ENCODE measurements around the gene CSRNP2. TPM values are rescaled to one million over a fixed set of nuclear protein-coding genes. Genes with fewer than 3 reads are reported as not detected.
A peak's percentile ranks its signal among the peaks of the same experiment; 100 is the strongest.

CSRNP2 gene
- total and polyA plus RNA-seq, 2 of the 13 experiments (the other 11 are each of a cell fraction or from before 2014, with no cell fraction given), result 4.8 to 7.3 TPM

GRCh38 chr12:51019927-51020326, 63.5 kb downstream of the CSRNP2 start:
- FAIRE-seq (no peak), ATAC-seq (no peak), DNase-seq (ENCODE audit: low spot score) (no peak)
- 0 out of 5 replicates have a peak, but pooled peaks cover 0 to 7% of the 10 kb centered on the region in 2 experiments for H3K36me3 ChIP-seq (replicated peaks in 1 of 2; ENCODE audit: control insufficient read depth in 1 of 2, insufficient read depth in 2 of 2, low read length in 2 of 2)
- H2AFZ ChIP-seq (ENCODE audit: low read length), result no peak overlapping the region
- H4K20me1 ChIP-seq (ENCODE audit: insufficient read depth, low read length), result no peaks in the 10 kb centered on the region
- no peaks in the 10 kb centered on the region for H3K27me3 ChIP-seq (ENCODE audit: control insufficient read depth in 1 of 2, insufficient read depth in 2 of 2, low read length in 2 of 2)
- intact Hi-C loops (cut with micrococcal nuclease; ENCODE audit: unreplicated experiment), result loop anchor here (10.0 kb wide), 1 partner anchor 1895 kb away; no protein-coding TSS in a partner anchor
- H3K27ac ChIP-seq (ENCODE audit: extremely low read length, insufficient read depth, low read length), result no peak overlapping the region
- BruUV-seq (replicated peaks), result no TSS peak
- H3K9ac ChIP-seq (ENCODE audit: insufficient read depth, low read depth, low read length), result no peak overlapping the region
- H3K4me2 ChIP-seq (ENCODE audit: low read depth, low read length), result no peak overlapping the region
- no peak for TF ChIP-seq SALL2 (CRISPR knock-in tag; IDR thresholded peaks at IDR 0.05)
- no peak for TF ChIP-seq SALL1 (CRISPR knock-in tag; IDR thresholded peaks at IDR 0.05)
- TF ChIP-seq THAP11 (CRISPR knock-in tag; IDR thresholded peaks at IDR 0.05), result no peak
- no peak for TF ChIP-seq RAD21 (CRISPR knock-in tag; IDR thresholded peaks at IDR 0.05)
- peak; percentile 29; the same call in 1 of the 2 replicates for TF ChIP-seq CEBPB (IDR thresholded peaks at IDR 0.05; ENCODE audit: borderline replicate concordance, low read depth, low read length)
- TF ChIP-seq REST (IDR thresholded peaks at IDR 0.05; ENCODE audit: borderline replicate concordance in 1 of 2, low read depth in 1 of 2, low read length in 2 of 2), result no peak
- TF ChIP-seq KDM4B (CRISPR knock-in tag; IDR thresholded peaks at IDR 0.05), result no peak
- no peak for TF ChIP-seq ZKSCAN5 (CRISPR knock-in tag; IDR thresholded peaks at IDR 0.05)
- peak; percentile 31; the same call in 1 of the 2 replicates for TF ChIP-seq CEBPG (CRISPR knock-in tag; IDR thresholded peaks at IDR 0.05)
- TF ChIP-seq PRDM4 (CRISPR knock-in tag; IDR thresholded peaks at IDR 0.05; ENCODE audit: borderline replicate concordance), result no peak
- no peak for TF ChIP-seq SIN3B (IDR thresholded peaks at IDR 0.05; ENCODE audit: low read length)
- TF ChIP-seq CCAR2 (optimal IDR thresholded peaks at IDR 0.05; ENCODE audit: low read depth, low read length), result no peak
- peak; percentile 82 for TF ChIP-seq ZNF770 (CRISPR knock-in tag; IDR thresholded peaks at IDR 0.05)
- TF ChIP-seq SP5 (CRISPR knock-in tag; IDR thresholded peaks at IDR 0.05; ENCODE audit: borderline replicate concordance, low read depth), result no peak
- no peak for TF ChIP-seq CENPX (CRISPR knock-in tag; IDR thresholded peaks at IDR 0.05)
- no peak for TF ChIP-seq BCL6 (CRISPR knock-in tag; IDR thresholded peaks at IDR 0.05)
- TF ChIP-seq NR2C2 (CRISPR knock-in tag; IDR thresholded peaks at IDR 0.05; ENCODE audit: borderline replicate concordance), result no peak
- 92% methylated on average over 2 of the region's 2 CpGs for WGBS (ENCODE audit: low lambda C conversion rate)
- no peaks in the 10 kb centered on the region for H3K9me3 ChIP-seq (ENCODE audit: low read length)
- no peak overlapping the region for H3K4me3 ChIP-seq (replicated peaks in 1 of 3; ENCODE audit: insufficient read depth in 1 of 3, low read depth in 2 of 3, low read length in 3 of 3)
- peaks cover 91% of the 10 kb centered on the region for H3K79me2 ChIP-seq (ENCODE audit: insufficient read depth, low read length)
- ChIA-PET CTCF (ENCODE audit: low intra/inter-chr PET ratio, low total read pairs) (no interaction called here), POLR2A (no interaction called here)
- in situ Hi-C loops (cut with HindIII; ENCODE audit: extremely low pct_ligation_motif_present, low pct_unique_long_range_greater_than_20kb), result loop anchor here (10.0 kb wide), 1 partner anchor 195 kb away; no protein-coding TSS in a partner anchor
- H3K4me1 ChIP-seq (ENCODE audit: insufficient read depth, low read length), result peaks cover 71% of the 10 kb centered on the region

Data from HepG2 (cell line).